Vagina (tissue), 2 donors: ENCODE data around the gene PARP14. TPM values are rescaled to one million over a fixed set of nuclear protein-coding genes. Genes with fewer than 3 reads are reported as not detected.

Experiments used
- DNase-seq, 2 donors: peaks; one replicate each; pipeline ENCODE4 v3.0.0-alpha.2; 2017; ENCODE audit errors: extremely low spot score in 2 of 2
- H3K27ac ChIP-seq: fragments of 200-600 bp; sonication (generic); one replicate; pipeline ENCODE4 v1.5.1; 2019
- H3K27me3 ChIP-seq: fragments of 200-600 bp; sonication (generic); one replicate; pipeline ENCODE4 v1.5.1; 2019
- H3K36me3 ChIP-seq, 2 donors: fragments of 200-600 bp; sonication (generic); one replicate each; pipeline ENCODE4 v1.5.1; 2017 to 2019
- H3K4me1 ChIP-seq: fragments of 200-600 bp; sonication (generic); one replicate; pipeline ENCODE4 v1.5.1; 2019
- H3K4me3 ChIP-seq, 2 donors: fragments of 200-600 bp; sonication (generic); 1 replicate in 1 of 2; 2 replicates in 1 of 2; pipeline ENCODE4 v1.5.1; 2016 to 2019
- H3K9me3 ChIP-seq: fragments of 200-600 bp; sonication (generic); one replicate; pipeline ENCODE4 v1.5.1; 2019
- POLR2A ChIP-seq, 2 donors: fragments of 450-650 bp; IDR thresholded peaks; one replicate each; pipeline ENCODE4 v1.6.1; 2017; ENCODE audit warnings: antibody characterized with exemption in 2 of 2, mild to moderate bottlenecking in 2 of 2, moderate library complexity in 2 of 2
- POLR2AphosphoS5 ChIP-seq, 2 donors: sonication (generic); formaldehyde crosslinking; IDR thresholded peaks; one replicate each; pipeline ENCODE4 v1.9.0; 2017; ENCODE audit warnings: antibody characterized with exemption in 2 of 2, mild to moderate bottlenecking in 2 of 2, low read depth in 1 of 2; ENCODE audit not compliant: insufficient read depth in 1 of 2
- intact Hi-C: fragments of 100-400 bp; cut with DNase I; formaldehyde crosslinking; loops from one replicate; pipeline ENCODE4 v1.15.1; 2023
- total RNA-seq: library from RNA; depleted of rRNA; stranded (reverse); fragments of >200 nt; gene quantifications from one replicate; pipeline ENCODE4 v1.2.3, GENCODE V29; 2016
- TF ChIP-seq, protein P1 (sequence below), 3 experiments: fragments of 450-650 bp in 2 of 3; fragments of 200-600 bp in 1 of 3; sonication (generic) in 1 of 3; IDR thresholded peaks; one replicate each; pipeline ENCODE4 v1.5.1; 2017 to 2019; ENCODE audit warnings: antibody characterized with exemption in 3 of 3, mild to moderate bottlenecking in 2 of 3, moderate library complexity in 2 of 3

PARP14 gene
- total RNA-seq, 1 donor from 2014 or later: 44.4 TPM

DNA sequence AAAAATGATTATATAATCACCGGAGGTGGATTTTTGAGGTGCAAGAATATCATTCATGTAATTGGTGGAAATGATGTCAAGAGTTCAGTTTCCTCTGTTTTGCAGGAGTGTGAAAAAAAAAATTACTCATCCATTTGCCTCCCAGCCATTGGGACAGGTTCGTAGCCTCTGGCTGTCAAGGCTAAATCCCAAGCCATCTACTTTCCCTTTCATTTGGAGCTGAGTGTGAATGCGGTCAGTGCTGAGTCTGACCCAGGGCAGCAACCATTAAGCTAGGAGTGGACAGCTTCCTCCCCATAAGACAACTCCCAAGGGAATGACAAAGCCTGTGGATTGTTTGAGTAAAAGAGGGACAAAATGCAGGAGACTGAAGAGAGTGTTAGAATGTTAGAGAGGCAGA, 33.6 kb downstream of the PARP14 start:
- no peak for DNase-seq
- intact Hi-C loops: no loop called here

DNA sequence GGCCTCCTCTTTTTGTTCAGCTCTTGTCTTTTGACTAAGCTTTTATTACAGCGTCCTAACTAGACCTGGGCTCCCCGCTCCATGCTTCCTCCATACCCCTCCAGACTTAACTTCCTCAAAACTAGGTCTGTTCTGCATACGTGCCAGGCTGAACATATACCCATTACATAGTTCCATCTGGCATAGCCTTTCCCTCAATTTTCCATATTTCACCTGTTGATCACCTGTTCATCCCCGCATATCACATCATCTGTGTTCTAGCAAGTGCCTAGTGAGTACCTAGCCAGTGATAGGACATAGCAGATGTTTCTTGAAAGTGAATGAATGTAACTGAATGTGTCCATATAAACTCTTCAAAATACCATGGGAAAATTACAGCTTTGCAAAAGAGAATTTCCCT, 36.0 kb downstream of the PARP14 start:
- DNase-seq: no peak
- Histone ChIP-seq H3K27me3 (no peaks in the 10 kb centered on the region), H3K9me3 (no peaks in the 10 kb centered on the region), H3K36me3 (peaks cover 0 to 73% of the 10 kb centered on the region in 2 donors), H3K4me1 (no peaks in the 10 kb centered on the region), H3K27ac (no peak overlapping the region), H3K4me3 (no peak overlapping the region)
- intact Hi-C loops: no loop called here
- TF ChIP-seq, protein P1, sequence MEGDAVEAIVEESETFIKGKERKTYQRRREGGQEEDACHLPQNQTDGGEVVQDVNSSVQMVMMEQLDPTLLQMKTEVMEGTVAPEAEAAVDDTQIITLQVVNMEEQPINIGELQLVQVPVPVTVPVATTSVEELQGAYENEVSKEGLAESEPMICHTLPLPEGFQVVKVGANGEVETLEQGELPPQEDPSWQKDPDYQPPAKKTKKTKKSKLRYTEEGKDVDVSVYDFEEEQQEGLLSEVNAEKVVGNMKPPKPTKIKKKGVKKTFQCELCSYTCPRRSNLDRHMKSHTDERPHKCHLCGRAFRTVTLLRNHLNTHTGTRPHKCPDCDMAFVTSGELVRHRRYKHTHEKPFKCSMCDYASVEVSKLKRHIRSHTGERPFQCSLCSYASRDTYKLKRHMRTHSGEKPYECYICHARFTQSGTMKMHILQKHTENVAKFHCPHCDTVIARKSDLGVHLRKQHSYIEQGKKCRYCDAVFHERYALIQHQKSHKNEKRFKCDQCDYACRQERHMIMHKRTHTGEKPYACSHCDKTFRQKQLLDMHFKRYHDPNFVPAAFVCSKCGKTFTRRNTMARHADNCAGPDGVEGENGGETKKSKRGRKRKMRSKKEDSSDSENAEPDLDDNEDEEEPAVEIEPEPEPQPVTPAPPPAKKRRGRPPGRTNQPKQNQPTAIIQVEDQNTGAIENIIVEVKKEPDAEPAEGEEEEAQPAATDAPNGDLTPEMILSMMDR (IDR thresholded peaks at IDR 0.05): no peak
- TF ChIP-seq POLR2A (IDR thresholded peaks at IDR 0.05): no peak
- TF ChIP-seq POLR2AphosphoS5 (IDR thresholded peaks at IDR 0.05; ENCODE audit: insufficient read depth in 1 of 2, low read depth in 1 of 2): no peak

More for the DNA sequence above, 33.6 kb downstream of the PARP14 start:
- H3K4me3 ChIP-seq: no peak overlapping the region
- H3K27me3 ChIP-seq: no peaks in the 10 kb centered on the region
- H3K27ac ChIP-seq: no peak overlapping the region
- H3K9me3 ChIP-seq: no peaks in the 10 kb centered on the region
- no peaks in the 10 kb centered on the region for H3K4me1 ChIP-seq
- TF ChIP-seq, protein P1 (IDR thresholded peaks at IDR 0.05): no peak
- no peak for TF ChIP-seq POLR2A (IDR thresholded peaks at IDR 0.05)
- no peak for TF ChIP-seq POLR2AphosphoS5 (IDR thresholded peaks at IDR 0.05; ENCODE audit: insufficient read depth in 1 of 2, low read depth in 1 of 2)
- H3K36me3 ChIP-seq: peaks cover 0 to 58% of the 10 kb centered on the region in 2 donors

DNA sequence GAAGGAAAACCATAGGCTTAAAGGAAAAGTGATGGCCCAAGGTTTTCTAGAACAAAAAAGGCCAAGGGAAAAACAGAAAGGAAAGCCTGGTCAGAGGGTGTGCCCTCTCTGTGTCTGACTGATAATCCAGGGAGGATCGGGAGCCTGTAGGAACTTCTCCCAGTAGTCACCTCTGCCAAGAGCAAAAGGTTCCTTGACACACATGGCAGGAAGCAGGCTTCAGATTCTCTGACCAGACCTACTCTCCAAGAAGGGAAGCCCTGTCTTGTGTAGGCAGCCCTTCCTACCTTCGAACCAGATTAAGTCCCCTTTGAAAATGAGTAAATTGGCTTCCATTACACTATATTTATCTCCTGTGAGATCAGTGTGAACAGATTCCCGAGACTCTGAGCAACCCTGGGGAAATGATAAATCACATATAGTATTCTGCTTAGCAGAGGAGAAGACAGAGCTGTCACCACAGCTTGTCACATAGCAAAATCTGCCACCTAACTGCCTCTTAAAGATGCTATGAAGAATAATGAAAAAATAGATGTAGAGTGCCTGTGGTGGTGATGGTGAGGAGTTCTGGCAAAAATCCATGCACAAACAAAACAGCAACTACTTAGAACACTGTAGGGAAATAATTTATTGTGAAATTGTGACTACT, 38.8 kb downstream of the PARP14 start:
- Histone ChIP-seq H3K4me1 (no peaks in the 10 kb centered on the region), H3K36me3 (peaks cover 0 to 59% of the 10 kb centered on the region in 2 donors), H3K27ac (no peak overlapping the region), H3K4me3 (no peak overlapping the region), H3K27me3 (no peaks in the 10 kb centered on the region), H3K9me3 (no peaks in the 10 kb centered on the region)
- DNase-seq: no peak
- TF ChIP-seq, protein P1 (IDR thresholded peaks at IDR 0.05): no peak
- no peak for TF ChIP-seq POLR2AphosphoS5 (IDR thresholded peaks at IDR 0.05; ENCODE audit: insufficient read depth in 1 of 2, low read depth in 1 of 2)
- TF ChIP-seq POLR2A (IDR thresholded peaks at IDR 0.05): no peak
- intact Hi-C loops: no loop called here

DNA sequence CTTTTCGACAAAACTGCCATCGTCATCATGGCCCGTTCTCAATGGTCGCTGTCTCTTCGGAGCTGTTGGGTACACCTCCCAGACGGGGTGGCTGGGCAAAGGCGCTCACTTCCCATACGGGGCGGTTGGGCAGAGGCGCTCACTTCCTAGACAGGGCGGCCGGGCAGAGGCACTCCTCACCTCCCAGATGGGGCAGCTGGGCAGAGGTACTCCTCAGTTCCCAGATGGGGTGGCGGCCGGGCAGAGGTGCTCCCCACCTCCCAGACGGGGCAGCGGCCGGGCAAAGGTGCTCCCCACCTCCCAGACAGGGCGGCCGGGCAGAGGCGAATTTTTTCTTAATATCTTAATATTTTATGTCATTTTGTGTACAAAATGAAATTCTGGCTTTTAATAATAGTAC, 44.5 kb downstream of the PARP14 start:
- H3K27ac ChIP-seq: no peak overlapping the region
- no peak for DNase-seq
- TF ChIP-seq, protein P1 (IDR thresholded peaks at IDR 0.05): no peak
- TF ChIP-seq POLR2A (IDR thresholded peaks at IDR 0.05) (no peak), POLR2AphosphoS5 (IDR thresholded peaks at IDR 0.05; ENCODE audit: insufficient read depth in 1 of 2, low read depth in 1 of 2) (no peak)
- H3K4me3 ChIP-seq: no peak overlapping the region
- no peaks in the 10 kb centered on the region for H3K27me3 ChIP-seq
- no peaks in the 10 kb centered on the region for H3K4me1 ChIP-seq
- H3K36me3 ChIP-seq: peaks cover 0 to 17% of the 10 kb centered on the region in 2 donors
- intact Hi-C loops: no loop called here
- H3K9me3 ChIP-seq: no peaks in the 10 kb centered on the region

DNA sequence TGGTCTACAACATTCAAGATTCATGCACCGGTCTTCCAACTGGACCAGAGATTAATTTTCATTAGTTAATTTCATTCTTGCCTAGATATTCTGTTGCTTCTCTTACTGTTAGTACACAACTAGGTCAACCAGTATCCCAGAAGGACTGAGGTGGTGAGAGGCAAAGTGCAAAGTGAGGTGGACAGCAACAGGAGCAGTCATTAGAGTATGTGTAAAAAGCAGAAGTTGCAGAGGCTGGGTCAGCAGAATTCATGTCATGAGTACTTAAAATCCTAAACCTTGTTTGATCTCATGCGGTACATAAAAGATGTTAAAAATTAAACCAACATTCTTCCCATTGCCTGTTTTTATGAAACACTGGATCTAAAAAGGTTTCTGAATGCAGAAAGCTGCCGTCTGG, 46.7 kb downstream of the PARP14 start:
- Histone ChIP-seq H3K27me3 (no peaks in the 10 kb centered on the region), H3K4me1 (no peaks in the 10 kb centered on the region), H3K27ac (no peak overlapping the region), H3K4me3 (no peak overlapping the region), H3K36me3 (peaks cover 0 to 7% of the 10 kb centered on the region in 2 donors), H3K9me3 (no peaks in the 10 kb centered on the region)
- TF ChIP-seq POLR2AphosphoS5 (IDR thresholded peaks at IDR 0.05; ENCODE audit: insufficient read depth in 1 of 2, low read depth in 1 of 2) (no peak), POLR2A (IDR thresholded peaks at IDR 0.05) (no peak)
- TF ChIP-seq, protein P1 (IDR thresholded peaks at IDR 0.05): no peak
- DNase-seq: no peak
- intact Hi-C loops: no loop called here
